HCT116 (cell line): ENCODE data around the gene MAP3K4. TPM values are rescaled to one million over a fixed set of nuclear protein-coding genes. Genes with fewer than 3 reads are reported as not detected.

Experiments used
- ATAC-seq: fragments of 200-7000 bp; cut with Tn5 transposase; 2 replicates; pipeline ENCODE4 v1.9.1; 2020; ENCODE audit warnings: mild to moderate bottlenecking, moderate library complexity
- BruUV-seq: library from RNA; stranded (reverse); fragments of 400-500 nt; replicated peaks from 2 replicates; lab custom pipeline; 2021; lab: Mats Ljungman, UMichigan
- CTCF ChIA-PET: fragments of 300-600 bp; sonication (Branson Sonifier 250); formaldehyde crosslinking; loops from one replicate; lab custom pipeline; 2021; ENCODE audit warnings: antibody characterized with exemption; lab: Charles Lee
- POLR2A ChIA-PET: fragments of 300-600, 350-600 bp; sonication (Branson Sonifier 250); formaldehyde crosslinking; loops from one replicate; lab custom pipeline; 2021; ENCODE audit warnings: antibody characterized with exemption; lab: Charles Lee
- RAD21 ChIA-PET, 2 experiments: fragments of 300-600 bp; sonication (Branson Sonifier 250); formaldehyde crosslinking; loops; one replicate each; lab custom pipeline; 2023; ENCODE audit warnings: low total read pairs in 2 of 2; ENCODE audit not compliant: uncharacterized antibody in 2 of 2, unreplicated experiment in 2 of 2, low non-redundant PET in 1 of 2; lab: Charles Lee
- DNase-seq: peaks from one replicate; pipeline ENCODE4 v3.0.0-alpha.2; 2010; ENCODE audit warnings: low read depth, low spot score
- H2AFZ ChIP-seq: fragments of 200-600 bp; shearing (Covaris generic), sonication (generic); 2 replicates; pipeline ENCODE4 v1.6.1; 2017; ENCODE audit warnings: low read depth, mixed run types, mixed read lengths, antibody characterized with exemption, low read length; ENCODE audit not compliant: poor library complexity, severe bottlenecking
- H3K27ac ChIP-seq: 2 replicates; pipeline ENCODE4 v1.5.1; 2012; ENCODE audit warnings: low read depth, low read length
- H3K27me3 ChIP-seq: fragments of 200-600 bp; sonication (generic); 2 replicates; pipeline ENCODE4 v1.6.1; 2016; ENCODE audit warnings: mixed run types, low read length, mixed read lengths; ENCODE audit not compliant: insufficient read depth
- H3K36me3 ChIP-seq, 2 experiments: fragments of 200-500 bp in 1 of 2; fragments of 200-600 bp in 1 of 2; sonication (Bioruptor generic) in 1 of 2; sonication (generic) in 1 of 2; 2 replicates each; pipeline versions ENCODE4 v1.5.1 to v1.6.1; 2014 to 2016; ENCODE audit warnings: low read length in 2 of 2, inconsistent platforms in 1 of 2, mixed read lengths in 1 of 2, mixed run types in 1 of 2; ENCODE audit not compliant: insufficient read depth in 2 of 2, control insufficient read depth in 1 of 2
- H3K4me1 ChIP-seq, 2 experiments: fragments of 200-600 bp in 1 of 2; sonication (generic) in 1 of 2; 2 replicates each; pipeline versions ENCODE4 v1.5.1 to v1.6.1; 2012 to 2017; ENCODE audit warnings: low read length in 2 of 2, inconsistent platforms in 1 of 2, mild to moderate bottlenecking in 1 of 2, mixed read lengths in 1 of 2, mixed run types in 1 of 2, moderate library complexity in 1 of 2; ENCODE audit not compliant: insufficient read depth in 2 of 2, control insufficient read depth in 1 of 2
- H3K4me2 ChIP-seq: fragments of 200-600 bp; sonication (generic); 2 replicates; pipeline ENCODE4 v1.6.1; 2017; ENCODE audit warnings: mixed run types, low read length, mixed read lengths
- H3K4me3 ChIP-seq, 2 experiments: fragments of 200-600 bp in 1 of 2; sonication (generic) in 1 of 2; replicated peaks in 1 of 2; 2 replicates each; pipeline ENCODE4 v1.5.1; 2011 to 2016; ENCODE audit warnings: low read length in 2 of 2, control low read depth in 1 of 2, low read depth in 1 of 2, mild to moderate bottlenecking in 1 of 2, mixed read lengths in 1 of 2, mixed run types in 1 of 2
- H3K79me2 ChIP-seq: fragments of 200-600 bp; sonication (generic); 2 replicates; pipeline ENCODE4 v1.6.1; 2017; ENCODE audit warnings: mild to moderate bottlenecking, mixed run types, low read length, moderate library complexity, mixed read lengths; ENCODE audit not compliant: insufficient read depth
- H3K9ac ChIP-seq: fragments of 200-600 bp; sonication (generic); 2 replicates; pipeline ENCODE4 v1.6.1; 2016; ENCODE audit warnings: low read length, mixed read lengths
- H3K9me2 ChIP-seq: fragments of 200-600 bp; sonication (generic), shearing (Covaris generic); 2 replicates; pipeline ENCODE4 v1.6.1; 2017; ENCODE audit warnings: mixed run types, mild to moderate bottlenecking, moderate library complexity; ENCODE audit not compliant: insufficient read depth
- H3K9me3 ChIP-seq, 2 experiments: fragments of 200-500 bp in 1 of 2; fragments of 200-600 bp in 1 of 2; sonication (Bioruptor generic) in 1 of 2; sonication (generic) in 1 of 2; 2 replicates each; pipeline ENCODE4 v1.6.1; 2014 to 2017; ENCODE audit warnings: low read length in 2 of 2, mixed read lengths in 2 of 2, inconsistent platforms in 1 of 2, low read depth in 1 of 2, mild to moderate bottlenecking in 1 of 2, mixed run types in 1 of 2, moderate library complexity in 1 of 2; ENCODE audit not compliant: control insufficient read depth in 1 of 2, insufficient read depth in 1 of 2
- H4K20me1 ChIP-seq: fragments of 200-600 bp; sonication (generic), shearing (Covaris generic); 2 replicates; pipeline ENCODE4 v1.6.1; 2017; ENCODE audit warnings: mixed run types, mild to moderate bottlenecking, moderate library complexity; ENCODE audit not compliant: insufficient read depth
- CBX3 ChIP-seq: IDR thresholded peaks from 2 replicates; pipeline ENCODE4 v1.6.1; 2012; ENCODE audit warnings: low read depth
- CTCF ChIP-seq, 3 experiments: fragments of 200-600 bp in 1 of 3; sonication (generic) in 1 of 3; IDR thresholded peaks in 2 of 3; conservative IDR thresholded peaks in 1 of 3; 2 replicates each; pipeline ENCODE4 v1.5.1; 2012 to 2017; ENCODE audit warnings: low read depth in 2 of 3, low read length in 2 of 3, antibody characterized with exemption in 1 of 3, borderline replicate concordance in 1 of 3, control low read depth in 1 of 3, mild to moderate bottlenecking in 1 of 3, mixed read lengths in 1 of 3, mixed run types in 1 of 3, moderate library complexity in 1 of 3; ENCODE audit not compliant: insufficient read depth in 1 of 3
- EZH2phosphoT487 ChIP-seq: fragments of 200-600 bp; IDR thresholded peaks from 2 replicates; pipeline ENCODE4 v1.6.1; 2018; ENCODE audit warnings: antibody characterized with exemption, borderline replicate concordance
- FOSL1 ChIP-seq: IDR thresholded peaks from 2 replicates; pipeline ENCODE4 v1.6.1; 2012; ENCODE audit warnings: low read depth
- JUND ChIP-seq: IDR thresholded peaks from 2 replicates; pipeline ENCODE4 v1.6.1; 2012
- MAX ChIP-seq: IDR thresholded peaks from 2 replicates; pipeline ENCODE4 v1.6.1; 2012
- POLR2AphosphoS5 ChIP-seq: IDR thresholded peaks from 2 replicates; pipeline ENCODE4 v1.6.1; 2011; ENCODE audit warnings: mild to moderate bottlenecking, low read depth, low read length, moderate library complexity
- RAD21 ChIP-seq: IDR thresholded peaks from 2 replicates; pipeline ENCODE4 v1.6.1; 2012; ENCODE audit warnings: low read depth, mild to moderate bottlenecking
- SIN3A ChIP-seq: IDR thresholded peaks from 2 replicates; pipeline ENCODE4 v1.6.1; 2012; ENCODE audit warnings: low read depth
- SP1 ChIP-seq: IDR thresholded peaks from 2 replicates; pipeline ENCODE4 v1.6.1; 2012; ENCODE audit warnings: low read depth
- SRF ChIP-seq: IDR thresholded peaks from 2 replicates; pipeline ENCODE4 v1.6.1; 2012; ENCODE audit warnings: low read depth
- TCF7L2 ChIP-seq: IDR thresholded peaks from 2 replicates; pipeline ENCODE4 v1.7.0; 2011; ENCODE audit warnings: borderline replicate concordance, inconsistent platforms; ENCODE audit not compliant: insufficient read depth, insufficient read length; ENCODE audit errors: extremely low read depth
- YY1 ChIP-seq: IDR thresholded peaks from 2 replicates; pipeline ENCODE4 v1.6.1; 2011; ENCODE audit warnings: low read length, low read depth, moderate library complexity, mild to moderate bottlenecking; ENCODE audit not compliant: insufficient replicate concordance; ENCODE audit errors: extremely low read depth
- ZBTB33 ChIP-seq: IDR thresholded peaks from 2 replicates; pipeline ENCODE4 v1.6.1; 2011; ENCODE audit warnings: mild to moderate bottlenecking, low read length, moderate library complexity; ENCODE audit not compliant: insufficient replicate concordance; ENCODE audit errors: extremely low read depth
- ZFX ChIP-seq: fragments of 450-650 bp; IDR thresholded peaks from 2 replicates; pipeline ENCODE4 v1.6.1; 2017
- intact Hi-C: fragments of 100-400 bp; cut with micrococcal nuclease; formaldehyde crosslinking; loops from 2 replicates; pipeline ENCODE4 v1.10.0; 2022
- total RNA-seq: library from RNA; stranded (reverse); gene quantifications from one replicate; pipeline ENCODE4 v1.2.1, GENCODE V29; 2021; ENCODE audit not compliant: unreplicated experiment

Gene MAP3K4
- total RNA-seq, 1 experiment from 2014 or later: 46.5 TPM

GRCh38 chr6:161163466-161164181 is 172.1 kb downstream of the MAP3K4 start (continued):
- no peak for TF ChIP-seq CTCF (IDR thresholded peaks at IDR 0.05 in 2 of 3, conservative IDR thresholded peaks at IDR 0.05 in 1 of 3; ENCODE audit: borderline replicate concordance in 1 of 3, insufficient read depth in 1 of 3, low read depth in 2 of 3, low read length in 2 of 3)
- no peak for TF ChIP-seq ZFX
- no peak for TF ChIP-seq MAX
- no peak for TF ChIP-seq TCF7L2
- no peak for TF ChIP-seq POLR2AphosphoS5
- TF ChIP-seq FOSL1: no peak
- no peak for TF ChIP-seq JUND
- no peak for TF ChIP-seq ZBTB33
- no peak for TF ChIP-seq RAD21

- Histone ChIP-seq H2AFZ (no peak overlapping the region), H3K27ac (no peak overlapping the region), H3K36me3 (no peaks in the 10 kb centered on the region), H3K9me3 (no peaks in the 10 kb centered on the region), H3K9ac (no peak overlapping the region), H3K4me2 (no peak overlapping the region), H3K27me3 (no peaks in the 10 kb centered on the region), H3K9me2 (no peaks in the 10 kb centered on the region), H3K4me3 (no peak overlapping the region), H3K4me1 (peaks cover 14 to 17% of the 10 kb centered on the region in 2 experiments), H4K20me1 (no peaks in the 10 kb centered on the region), H3K79me2 (no peaks in the 10 kb centered on the region)
- ATAC-seq (no peak), DNase-seq (no peak)
- CTCF ChIA-PET: no interaction called here
- no TSS peak for BruUV-seq
- RAD21 ChIA-PET: no interaction called here
- POLR2A ChIA-PET: no interaction called here
- intact Hi-C loops: loop anchor here (10.0 kb wide), 1 partner anchor 111 kb away; the partner anchor contains the start of gene AGPAT4
- TF ChIP-seq POLR2AphosphoS5 (no peak), SIN3A (no peak), ZFX (no peak), SP1 (no peak), YY1 (no peak), CBX3 (no peak), SRF (no peak), MAX (no peak), EZH2phosphoT487 (no peak), ZBTB33 (no peak)
Observed at GRCh38 chr6:161164182-161164625, 172.6 kb downstream of the MAP3K4 start.
